ENCODE results near the gene MLXIP.

The MLXIP gene

DNA sequence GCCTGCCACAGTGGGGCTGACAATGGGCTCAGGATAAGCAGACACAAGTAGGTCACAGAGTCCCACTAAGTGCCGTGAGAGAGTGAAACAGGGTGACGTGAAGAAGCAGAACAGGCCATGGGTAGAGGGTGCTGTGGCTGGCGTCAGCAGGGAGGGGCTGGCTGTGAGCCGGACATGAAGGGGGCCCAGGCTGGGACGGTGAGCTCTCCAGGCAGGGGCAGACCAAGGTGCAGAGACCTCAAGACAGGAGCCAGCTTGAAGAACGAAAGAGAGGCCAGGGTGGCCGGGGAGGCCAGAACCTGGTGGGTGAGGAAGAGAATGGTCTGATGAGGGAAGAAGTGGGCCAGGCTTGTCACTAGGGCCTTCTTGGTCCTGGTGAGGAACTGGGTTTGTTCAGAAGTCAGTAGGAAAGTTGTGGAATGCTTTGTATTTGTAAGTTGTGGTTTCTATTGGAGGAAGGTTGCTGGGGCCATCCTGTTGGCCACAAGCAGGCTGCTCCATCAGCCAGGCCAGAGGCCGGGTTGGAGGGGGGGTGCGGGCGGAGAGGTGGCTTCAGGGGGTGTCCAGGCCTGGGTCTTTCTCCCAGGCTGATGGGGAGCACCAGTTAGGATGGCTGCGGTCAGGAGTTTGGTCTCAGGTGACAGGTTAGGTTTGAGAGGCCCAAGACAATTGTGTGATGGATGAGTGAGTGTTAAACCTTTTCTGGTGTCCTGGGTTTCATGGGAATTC, 21.4 kb upstream of the MLXIP start:
- Histone ChIP-seq H3K36me3 (ENCODE audit: insufficient read depth, low read length) (peaks cover 42% of the 10 kb centered on the region), H3K4me2 (ENCODE audit: low read length) (no peak overlapping the region), H3K4me3 (ENCODE audit: low read length) (no peak overlapping the region), H3K27me3 (ENCODE audit: control insufficient read depth, insufficient read depth, low read length) (no peaks in the 10 kb centered on the region), H3K4me1 (ENCODE audit: control insufficient read depth, insufficient read depth, low read length) (peaks cover 6% of the 10 kb centered on the region), H3K9me3 (replicated peaks; ENCODE audit: low read length) (no peaks in the 10 kb centered on the region), H3K9ac (ENCODE audit: low read depth, low read length) (no peak overlapping the region)

GRCh38 chr12:122057769-122058168, 20.8 kb upstream of the MLXIP start:
- Histone ChIP-seq H3K9me3 (replicated peaks; ENCODE audit: low read length) (no peaks in the 10 kb centered on the region), H3K4me1 (ENCODE audit: control insufficient read depth, insufficient read depth, low read length) (peaks cover 12% of the 10 kb centered on the region), H3K4me3 (ENCODE audit: low read length) (no peak overlapping the region), H3K4me2 (ENCODE audit: low read length) (no peak overlapping the region), H3K36me3 (ENCODE audit: insufficient read depth, low read length) (peaks cover 42% of the 10 kb centered on the region), H3K27me3 (ENCODE audit: control insufficient read depth, insufficient read depth, low read length) (no peaks in the 10 kb centered on the region), H3K9ac (ENCODE audit: low read depth, low read length) (no peak overlapping the region)

DNA sequence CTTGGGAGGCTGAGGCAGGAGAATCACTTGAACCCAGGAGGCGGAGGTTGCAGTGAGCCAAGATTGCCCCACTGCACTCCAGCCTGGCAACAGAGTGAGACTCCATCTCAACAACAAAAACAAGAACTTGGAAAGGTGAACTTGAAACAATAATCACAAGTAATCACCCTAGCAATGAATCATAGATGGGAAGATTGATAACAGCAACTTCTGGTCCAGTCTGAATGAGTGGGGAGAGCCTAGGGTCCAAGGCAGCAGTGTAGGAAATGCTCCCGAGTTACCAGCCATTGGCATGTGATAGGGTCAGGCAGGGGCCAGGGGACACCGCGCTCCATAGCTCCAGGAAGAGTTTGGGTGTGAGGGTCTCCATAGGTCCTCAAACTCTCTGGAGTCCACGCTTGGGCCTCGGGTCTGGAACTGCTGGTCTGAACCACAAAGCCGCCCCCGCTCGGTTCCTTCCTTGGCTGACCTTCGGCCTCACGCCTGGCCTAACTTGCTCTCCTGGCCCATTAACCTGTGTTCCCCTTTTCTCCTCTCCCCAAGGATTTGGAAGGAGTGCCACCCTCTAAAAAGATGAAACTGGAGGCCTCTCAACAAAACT, 19.9 kb upstream of the MLXIP start:
- Histone ChIP-seq H3K4me2 (ENCODE audit: low read length) (no peak overlapping the region), H3K9me3 (replicated peaks; ENCODE audit: low read length) (no peaks in the 10 kb centered on the region), H3K4me3 (ENCODE audit: low read length) (no peak overlapping the region), H3K36me3 (ENCODE audit: insufficient read depth, low read length) (peaks cover 42% of the 10 kb centered on the region), H3K9ac (ENCODE audit: low read depth, low read length) (no peak overlapping the region), H3K4me1 (ENCODE audit: control insufficient read depth, insufficient read depth, low read length) (peaks cover 21% of the 10 kb centered on the region), H3K27me3 (ENCODE audit: control insufficient read depth, insufficient read depth, low read length) (no peaks in the 10 kb centered on the region)

DNA sequence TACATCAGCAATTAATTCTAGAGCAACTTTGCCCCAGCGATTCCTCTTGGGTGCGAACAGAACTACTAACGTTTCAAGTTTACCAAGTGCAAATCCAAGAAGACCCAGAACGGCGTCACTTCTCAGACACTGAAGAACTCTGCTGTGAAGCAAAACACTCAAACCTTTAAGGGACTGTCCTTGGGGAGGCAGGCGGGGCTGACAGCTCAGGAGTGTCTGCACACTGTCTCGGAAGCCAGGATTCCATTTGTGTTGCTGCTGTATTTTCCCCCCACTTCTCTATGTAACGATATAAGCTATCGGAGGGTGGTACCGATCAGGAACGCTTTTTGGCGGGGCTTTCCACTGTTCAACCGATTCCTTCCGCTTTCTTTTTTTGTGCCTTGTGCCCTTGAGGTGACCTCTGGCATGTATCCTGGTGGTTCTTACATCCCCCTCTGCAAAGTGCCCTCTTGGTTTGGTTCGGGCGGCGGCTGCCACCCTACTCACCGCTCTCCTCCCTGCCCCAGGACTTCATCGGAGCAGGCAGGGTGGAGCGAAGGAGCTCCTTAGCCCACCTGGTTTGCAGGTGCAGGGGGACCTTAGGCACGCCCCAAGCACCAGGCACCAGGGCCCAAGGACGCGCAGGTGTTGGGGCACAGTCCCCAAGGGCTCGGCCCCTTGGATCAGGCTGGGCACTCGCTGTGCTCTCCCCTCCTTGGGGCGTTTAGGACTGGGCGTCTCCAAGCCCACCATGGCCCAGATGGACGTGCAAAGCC, 19.2 kb upstream of the MLXIP start:
- Histone ChIP-seq H3K9ac (ENCODE audit: low read depth, low read length) (no peak overlapping the region), H3K4me1 (ENCODE audit: control insufficient read depth, insufficient read depth, low read length) (peaks cover 28% of the 10 kb centered on the region), H3K4me3 (ENCODE audit: low read length) (no peak overlapping the region), H3K4me2 (ENCODE audit: low read length) (no peak overlapping the region), H3K27me3 (ENCODE audit: control insufficient read depth, insufficient read depth, low read length) (no peaks in the 10 kb centered on the region), H3K9me3 (replicated peaks; ENCODE audit: low read length) (no peaks in the 10 kb centered on the region), H3K36me3 (ENCODE audit: insufficient read depth, low read length) (peaks cover 42% of the 10 kb centered on the region)

GRCh38 chr12:122060081-122060501, 18.5 kb upstream of the MLXIP start:
- H3K9ac ChIP-seq (ENCODE audit: low read depth, low read length), result no peak overlapping the region
- H3K27me3 ChIP-seq (ENCODE audit: control insufficient read depth, insufficient read depth, low read length), result no peaks in the 10 kb centered on the region
- H3K4me2 ChIP-seq (ENCODE audit: low read length), result no peak overlapping the region
- peaks cover 35% of the 10 kb centered on the region for H3K4me1 ChIP-seq (ENCODE audit: control insufficient read depth, insufficient read depth, low read length)
- peaks cover 37% of the 10 kb centered on the region for H3K36me3 ChIP-seq (ENCODE audit: insufficient read depth, low read length)
- H3K4me3 ChIP-seq (ENCODE audit: low read length), result no peak overlapping the region
- no peaks in the 10 kb centered on the region for H3K9me3 ChIP-seq (replicated peaks; ENCODE audit: low read length)

DNA sequence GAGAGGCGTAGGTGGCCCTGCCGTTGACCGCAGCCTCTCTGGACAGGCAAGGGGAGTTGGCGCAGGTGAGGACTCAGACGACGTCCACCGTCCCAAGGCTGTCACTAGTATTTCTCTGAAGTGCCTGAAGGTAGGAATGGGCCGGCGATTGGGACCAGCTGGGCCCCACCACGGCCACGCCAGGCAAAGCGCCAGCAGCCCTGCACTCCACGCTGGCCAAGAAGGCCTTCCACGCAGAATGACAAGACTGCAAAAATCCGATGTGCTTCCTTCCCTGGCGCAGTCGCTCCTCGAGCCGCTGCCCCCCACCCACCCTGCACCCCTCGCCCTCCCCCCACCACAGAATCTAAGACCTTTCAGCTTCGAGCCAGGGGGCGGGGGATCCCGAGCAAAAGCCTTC, 17.3 kb upstream of the MLXIP start:
- H3K9me3 ChIP-seq (replicated peaks; ENCODE audit: low read length), result no peaks in the 10 kb centered on the region
- H3K36me3 ChIP-seq (ENCODE audit: insufficient read depth, low read length), result peaks cover 32% of the 10 kb centered on the region
- H3K9ac ChIP-seq (ENCODE audit: low read depth, low read length), result no peak overlapping the region
- peaks cover 40% of the 10 kb centered on the region for H3K4me1 ChIP-seq (ENCODE audit: control insufficient read depth, insufficient read depth, low read length)
- H3K4me2 ChIP-seq (ENCODE audit: low read length), result no peak overlapping the region
- no peaks in the 10 kb centered on the region for H3K27me3 ChIP-seq (ENCODE audit: control insufficient read depth, insufficient read depth, low read length)
- H3K4me3 ChIP-seq (ENCODE audit: low read length), result no peak overlapping the region

GRCh38 chr12:122062832-122063693, 15.5 kb upstream of the MLXIP start:
- no peaks in the 10 kb centered on the region for H3K27me3 ChIP-seq (ENCODE audit: control insufficient read depth, insufficient read depth, low read length)
- H3K4me3 ChIP-seq (ENCODE audit: low read length), result peak overlapping the region; percentile 3
- peak overlapping the region; percentile 38 for H3K9ac ChIP-seq (ENCODE audit: low read depth, low read length)
- H3K4me1 ChIP-seq (ENCODE audit: control insufficient read depth, insufficient read depth, low read length), result peaks cover 43% of the 10 kb centered on the region
- peak overlapping the region; percentile 68 for H3K4me2 ChIP-seq (ENCODE audit: low read length)
- H3K36me3 ChIP-seq (ENCODE audit: insufficient read depth, low read length), result peaks cover 17% of the 10 kb centered on the region
- H3K9me3 ChIP-seq (replicated peaks; ENCODE audit: low read length), result no peaks in the 10 kb centered on the region

- Histone ChIP-seq H3K36me3 (ENCODE audit: insufficient read depth, low read length) (peaks cover 17% of the 10 kb centered on the region), H3K9me3 (replicated peaks; ENCODE audit: low read length) (no peaks in the 10 kb centered on the region), H3K9ac (ENCODE audit: low read depth, low read length) (peak overlapping the region; percentile 38), H3K27me3 (ENCODE audit: control insufficient read depth, insufficient read depth, low read length) (no peaks in the 10 kb centered on the region), H3K4me2 (ENCODE audit: low read length) (peak overlapping the region; percentile 68), H3K4me1 (ENCODE audit: control insufficient read depth, insufficient read depth, low read length) (peaks cover 46% of the 10 kb centered on the region), H3K4me3 (ENCODE audit: low read length) (peak overlapping the region; percentile 3)
Measured at GRCh38 chr12:122063694-122064024, 14.9 kb upstream of the MLXIP start.

DNA sequence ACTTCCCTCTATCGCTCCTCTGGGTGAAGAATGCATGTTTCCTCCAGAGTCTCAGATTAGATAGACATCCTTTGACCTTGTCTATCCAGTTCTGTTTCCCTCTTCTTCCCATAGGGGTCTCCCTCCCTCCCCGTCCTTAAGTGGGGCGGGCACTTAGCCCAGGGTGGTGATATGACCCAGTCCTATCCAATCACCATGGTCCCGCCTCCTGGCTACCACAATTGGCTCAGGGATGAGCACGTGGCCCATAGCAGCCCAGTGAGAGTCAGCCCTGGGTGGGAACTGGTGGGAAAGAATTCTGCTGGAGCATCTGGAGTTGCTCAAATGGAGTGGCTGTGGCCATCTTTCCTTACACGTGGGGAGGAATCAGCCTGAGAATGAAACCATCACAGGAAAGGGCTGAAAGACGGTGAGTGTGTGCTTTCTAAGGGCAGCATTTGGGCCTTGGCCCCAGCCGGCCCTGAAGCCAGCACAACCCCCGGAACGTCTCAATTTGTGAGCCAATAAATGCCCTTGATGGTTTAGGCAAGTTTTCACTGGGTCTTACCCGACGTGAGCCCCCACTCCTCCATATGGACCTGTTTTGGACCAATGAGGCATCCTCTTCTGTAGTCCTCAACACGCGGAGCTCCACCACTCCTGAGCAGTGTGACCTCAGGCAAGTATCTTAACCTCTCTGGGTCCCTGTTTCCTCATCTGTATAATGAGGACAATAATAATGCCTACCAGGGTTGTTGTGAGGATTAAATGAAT, 14.4 kb upstream of the MLXIP start:
- H3K4me3 ChIP-seq (ENCODE audit: low read length), result peak overlapping the region; percentile 16
- H3K4me2 ChIP-seq (ENCODE audit: low read length), result peak overlapping the region; percentile 74
- peaks cover 46% of the 10 kb centered on the region for H3K4me1 ChIP-seq (ENCODE audit: control insufficient read depth, insufficient read depth, low read length)
- no peaks in the 10 kb centered on the region for H3K9me3 ChIP-seq (replicated peaks; ENCODE audit: low read length)
- H3K9ac ChIP-seq (ENCODE audit: low read depth, low read length), result peak overlapping the region; percentile 14
- H3K36me3 ChIP-seq (ENCODE audit: insufficient read depth, low read length), result peaks cover 14% of the 10 kb centered on the region
- H3K27me3 ChIP-seq (ENCODE audit: control insufficient read depth, insufficient read depth, low read length), result no peaks in the 10 kb centered on the region

DNA sequence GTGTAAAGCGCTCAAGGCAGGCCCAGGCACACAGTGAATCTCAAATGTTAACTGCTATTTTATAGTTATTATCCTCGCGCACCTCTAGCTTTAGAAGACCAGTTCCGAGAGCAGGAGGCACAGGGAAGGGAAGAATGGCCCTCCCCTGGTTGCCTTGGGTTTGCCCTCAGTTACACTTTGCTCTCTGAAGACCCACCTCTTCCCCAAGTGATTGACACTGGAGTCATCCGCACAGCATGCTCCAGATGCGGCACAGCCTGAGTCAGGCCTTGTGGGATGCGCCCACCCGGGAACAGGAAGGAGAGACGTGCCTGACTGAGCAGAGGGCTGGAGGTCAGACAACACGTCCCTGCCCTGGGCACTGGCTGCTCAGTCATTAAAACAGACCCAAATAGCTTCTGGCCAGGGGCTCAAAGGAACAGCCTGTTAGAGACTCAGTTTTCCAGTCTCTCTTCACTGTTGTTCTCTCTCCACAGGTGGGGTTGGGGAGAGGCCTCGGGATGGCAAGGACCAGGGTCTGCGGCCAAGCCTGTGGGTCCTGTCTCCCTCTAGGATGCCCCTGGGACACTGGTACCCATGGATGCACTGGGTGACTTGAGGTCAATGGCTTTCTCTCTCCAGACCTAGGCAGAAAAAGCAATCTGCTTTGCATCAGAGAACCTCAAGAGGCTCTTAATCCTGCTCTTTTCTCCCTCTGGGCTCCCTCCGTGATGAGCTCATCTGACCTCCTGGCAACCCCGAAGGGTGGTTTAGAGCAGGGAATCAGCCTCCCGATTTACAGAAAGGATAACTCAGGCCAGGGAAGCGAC, 13.6 kb upstream of the MLXIP start:
- no peaks in the 10 kb centered on the region for H3K27me3 ChIP-seq (ENCODE audit: control insufficient read depth, insufficient read depth, low read length)
- peaks cover 6% of the 10 kb centered on the region for H3K36me3 ChIP-seq (ENCODE audit: insufficient read depth, low read length)
- H3K9me3 ChIP-seq (replicated peaks; ENCODE audit: low read length), result no peaks in the 10 kb centered on the region
- peak overlapping the region; percentile 74 for H3K4me2 ChIP-seq (ENCODE audit: low read length)
- peak overlapping the region; percentile 61 for H3K9ac ChIP-seq (ENCODE audit: low read depth, low read length)
- H3K4me1 ChIP-seq (ENCODE audit: control insufficient read depth, insufficient read depth, low read length), result peaks cover 45% of the 10 kb centered on the region
- peak overlapping the region; percentile 31 for H3K4me3 ChIP-seq (ENCODE audit: low read length)

Measured in skeletal muscle satellite cell (primary cell).